HUES6 (cell line): Measurements from ENCODE around the gene CEBPE.
A peak's percentile ranks its signal among the peaks of the same experiment; 100 is the strongest.

Experiments
- H3K27ac ChIP-seq: 2 replicates; pipeline ENCODE4 v1.7.0; 2013; ENCODE audit warnings: low read depth, mild to moderate bottlenecking, low read length, inconsistent platforms
- H3K27me3 ChIP-seq: 2 replicates; pipeline ENCODE4 v1.6.1; 2013; ENCODE audit warnings: low read length; ENCODE audit not compliant: control insufficient read depth, insufficient read depth
- H3K36me3 ChIP-seq: 2 replicates; pipeline ENCODE4 v1.6.1; 2013; ENCODE audit warnings: low read length; ENCODE audit not compliant: control insufficient read depth, insufficient read depth
- H3K4me1 ChIP-seq: 2 replicates; pipeline ENCODE4 v1.6.1; 2013; ENCODE audit warnings: low read length; ENCODE audit not compliant: control insufficient read depth, insufficient read depth
- H3K4me3 ChIP-seq: 2 replicates; pipeline ENCODE4 v1.5.1; 2013; ENCODE audit warnings: low read depth, low read length
- H3K9ac ChIP-seq: one replicate; pipeline ENCODE4 v1.6.1; 2013; ENCODE audit warnings: mild to moderate bottlenecking, low read length
- H3K9me3 ChIP-seq: 2 replicates; pipeline ENCODE4 v1.6.1; 2013; ENCODE audit warnings: low read depth, low read length; ENCODE audit not compliant: control insufficient read depth, insufficient read depth

Gene CEBPE

GRCh38 chr14:23101986-23102625, 16.9 kb downstream of the CEBPE start:
- Histone ChIP-seq H3K9me3 (no peaks in the 10 kb centered on the region), H3K4me3 (no peak overlapping the region), H3K27me3 (no peaks in the 10 kb centered on the region), H3K4me1 (peaks cover 42% of the 10 kb centered on the region), H3K27ac (no peak overlapping the region), H3K36me3 (peaks cover 22% of the 10 kb centered on the region), H3K9ac (no peak overlapping the region)

- Histone ChIP-seq H3K27ac (no peak overlapping the region), H3K4me3 (no peak overlapping the region), H3K9ac (no peak overlapping the region), H3K36me3 (peaks cover 24% of the 10 kb centered on the region), H3K9me3 (no peaks in the 10 kb centered on the region), H3K27me3 (no peaks in the 10 kb centered on the region), H3K4me1 (peaks cover 37% of the 10 kb centered on the region)
Observed at GRCh38 chr14:23101213-23101970, 17.7 kb downstream of the CEBPE start.

GRCh38 chr14:23099212-23099861, 19.7 kb downstream of the CEBPE start:
- no peak overlapping the region for H3K27ac ChIP-seq
- no peaks in the 10 kb centered on the region for H3K9me3 ChIP-seq
- peaks cover 22% of the 10 kb centered on the region for H3K4me1 ChIP-seq
- no peak overlapping the region for H3K4me3 ChIP-seq
- H3K36me3 ChIP-seq = peaks cover 24% of the 10 kb centered on the region
- no peaks in the 10 kb centered on the region for H3K27me3 ChIP-seq
- no peak overlapping the region for H3K9ac ChIP-seq

- H3K9me3 ChIP-seq = no peaks in the 10 kb centered on the region
- no peak overlapping the region for H3K9ac ChIP-seq
- peaks cover 18% of the 10 kb centered on the region for H3K4me1 ChIP-seq
- peaks cover 31% of the 10 kb centered on the region for H3K36me3 ChIP-seq
- H3K27ac ChIP-seq = no peak overlapping the region
- H3K4me3 ChIP-seq = no peak overlapping the region
- H3K27me3 ChIP-seq = no peaks in the 10 kb centered on the region
Observed at GRCh38 chr14:23097786-23098185, 21.3 kb downstream of the CEBPE start.

- Histone ChIP-seq H3K4me3 (peak within 1 kb of the TSS; percentile 91), H3K27ac (peak within 1 kb of the TSS; percentile 97), H3K9ac (peak within 1 kb of the TSS; percentile 94), H3K27me3 (no peaks in the 10 kb centered on the region), H3K4me1 (peaks cover 11% of the 10 kb centered on the region), H3K36me3 (peaks cover 52% of the 10 kb centered on the region), H3K9me3 (no peaks in the 10 kb centered on the region)
Observed at GRCh38 chr14:23095196-23096108, 23.6 kb downstream of the CEBPE start, which contains the start of gene C14orf119. C14orf119 (plus strand) TSS chr14:23095505; CDS start chr14:23097659, 2,154 bp downstream.

GRCh38 chr14:23094666-23095195, 24.3 kb downstream of the CEBPE start, which contains the start of gene ACIN1:
ACIN1 (minus strand) TSS chr14:23095136; CDS start chr14:23095112, 24 bp downstream.
- Histone ChIP-seq H3K27ac (peak within 1 kb of the TSS; percentile 97), H3K9me3 (no peaks in the 10 kb centered on the region), H3K4me3 (peak within 1 kb of the TSS; percentile 91), H3K9ac (peak within 1 kb of the TSS; percentile 94), H3K27me3 (no peaks in the 10 kb centered on the region), H3K36me3 (peaks cover 59% of the 10 kb centered on the region), H3K4me1 (peaks cover 10% of the 10 kb centered on the region)

GRCh38 chr14:23093991-23094665, 24.9 kb downstream of the CEBPE start:
- Histone ChIP-seq H3K27me3 (no peaks in the 10 kb centered on the region), H3K4me1 (peaks cover 4% of the 10 kb centered on the region), H3K9ac (peak overlapping the region; percentile 94), H3K27ac (peak overlapping the region; percentile 97), H3K36me3 (peaks cover 64% of the 10 kb centered on the region), H3K9me3 (no peaks in the 10 kb centered on the region), H3K4me3 (peak overlapping the region; percentile 91)

- peaks cover 64% of the 10 kb centered on the region for H3K36me3 ChIP-seq
- H3K27ac ChIP-seq = no peak overlapping the region
- H3K9ac ChIP-seq = no peak overlapping the region
- H3K27me3 ChIP-seq = no peaks in the 10 kb centered on the region
- peak overlapping the region; percentile 91 for H3K4me3 ChIP-seq
- no peaks in the 10 kb centered on the region for H3K9me3 ChIP-seq
- peaks cover 4% of the 10 kb centered on the region for H3K4me1 ChIP-seq
Observed at GRCh38 chr14:23093526-23093925, 25.5 kb downstream of the CEBPE start.

GRCh38 chr14:23093104-23093503, 26.0 kb downstream of the CEBPE start:
- Histone ChIP-seq H3K27ac (no peak overlapping the region), H3K36me3 (peaks cover 64% of the 10 kb centered on the region), H3K9ac (no peak overlapping the region), H3K9me3 (no peaks in the 10 kb centered on the region), H3K27me3 (no peaks in the 10 kb centered on the region), H3K4me3 (peak overlapping the region; percentile 91), H3K4me1 (peaks cover 4% of the 10 kb centered on the region)
